Fibroblast of upper back skin (primary cell): ENCODE measurements around the gene FAM234A.

Experiments used
- DNase-seq: peaks from one replicate; pipeline ENCODE4 v3.0.0-alpha.2; 2013

The FAM234A gene

GRCh38 chr16:305916-306626 is 71.5 kb downstream of the FAM234A start:
- DNase-seq: no peak

GRCh38 chr16:306911-307370 is 72.3 kb downstream of the FAM234A start:
- no peak for DNase-seq

GRCh38 chr16:307691-308312 is 73.2 kb downstream of the FAM234A start:
- DNase-seq: no peak

GRCh38 chr16:309476-309875 is 74.9 kb downstream of the FAM234A start:
- no peak for DNase-seq

GRCh38 chr16:311725-312124 is 77.1 kb downstream of the FAM234A start:
- DNase-seq: no peak

- DNase-seq: no peak
Observed at GRCh38 chr16:314351-314750, 79.7 kb downstream of the FAM234A start.

GRCh38 chr16:314795-315299 is 80.2 kb downstream of the FAM234A start:
- DNase-seq: no peak
